ENCODE data around the gene UBA1.

Gene UBA1

DNA sequence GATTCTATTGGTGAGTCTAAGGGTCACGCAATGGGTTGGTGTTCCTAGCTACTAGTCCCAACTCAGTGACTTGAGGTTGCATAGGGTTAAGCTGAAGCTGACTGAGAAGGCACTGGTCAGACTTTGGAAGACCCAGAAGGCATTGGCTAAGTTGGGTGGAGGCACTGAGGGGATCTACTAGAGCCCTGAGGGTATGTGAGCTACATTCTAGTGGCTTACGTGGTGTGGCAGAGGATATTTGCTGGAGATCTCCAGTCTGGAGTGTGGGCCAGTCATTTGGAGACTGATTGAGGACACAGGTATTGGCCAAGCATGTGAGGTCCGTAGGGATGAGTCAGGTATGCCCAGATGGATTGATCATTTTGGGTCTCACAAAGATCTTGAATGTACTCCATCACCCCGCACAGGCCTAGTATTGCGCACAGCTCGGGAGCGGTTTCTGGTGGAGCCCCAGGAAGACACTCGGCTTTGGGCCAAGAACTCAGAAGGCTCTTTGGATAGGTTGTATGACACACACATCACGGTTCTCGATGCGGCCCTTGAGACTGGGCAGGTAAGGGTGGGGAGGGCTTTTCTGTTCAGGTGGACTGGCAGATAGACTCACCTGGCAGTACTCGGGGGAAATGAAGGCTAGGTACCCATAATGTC, 46.4 kb downstream of the UBA1 start:
- no peak for TF ChIP-seq CTCF (IDR thresholded peaks at IDR 0.05; ENCODE audit: low read depth, low read length)
- H3K4me3 ChIP-seq (ENCODE audit: low read depth, low read length): no peak overlapping the region

DNA sequence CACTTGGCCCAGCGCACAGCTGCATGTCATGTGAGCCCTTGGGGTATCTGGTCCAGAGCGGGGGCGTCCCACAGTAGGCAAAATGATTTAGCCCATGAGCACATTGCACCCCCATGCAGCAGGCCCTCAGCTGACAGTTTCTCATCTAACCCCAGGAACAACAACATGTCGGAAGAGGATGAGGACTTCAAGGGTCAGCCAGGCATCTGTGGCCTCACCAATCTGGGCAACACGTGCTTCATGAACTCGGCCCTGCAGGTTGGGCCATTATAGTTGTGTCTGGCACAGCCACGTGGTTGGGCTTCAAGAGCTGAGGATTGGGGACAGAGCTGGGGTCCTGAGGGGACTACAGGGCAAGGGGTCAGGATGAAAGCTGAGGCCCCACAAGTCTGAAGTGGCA, 47.0 kb downstream of the UBA1 start:
- TF ChIP-seq CTCF (IDR thresholded peaks at IDR 0.05; ENCODE audit: low read depth, low read length): no peak
- no peak overlapping the region for H3K4me3 ChIP-seq (ENCODE audit: low read depth, low read length)

- H3K4me3 ChIP-seq (ENCODE audit: low read depth, low read length): no peak overlapping the region
- TF ChIP-seq CTCF (IDR thresholded peaks at IDR 0.05; ENCODE audit: low read depth, low read length): no peak
Observed at GRCh38 chrX:47241201-47242011, 47.8 kb downstream of the UBA1 start.

DNA sequence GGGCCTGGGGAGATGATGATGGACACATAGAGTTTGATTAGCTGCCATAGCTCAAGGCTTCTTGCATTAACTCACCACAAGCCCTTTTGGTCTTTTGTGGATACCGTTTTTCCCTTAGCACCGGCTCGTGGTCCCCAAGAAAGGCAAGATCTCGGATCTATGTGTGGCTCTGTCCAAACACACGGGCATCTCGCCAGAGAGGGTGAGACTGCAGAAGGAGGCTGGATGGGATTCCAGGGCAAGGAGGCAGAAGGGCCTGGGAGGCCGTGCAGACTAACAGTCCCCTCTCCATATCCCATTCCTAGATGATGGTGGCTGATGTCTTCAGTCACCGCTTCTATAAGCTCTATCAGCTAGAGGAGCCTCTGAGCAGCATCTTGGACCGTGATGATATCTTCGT, 48.7 kb downstream of the UBA1 start:
- no peak overlapping the region for H3K4me3 ChIP-seq (ENCODE audit: low read depth, low read length)
- no peak for TF ChIP-seq CTCF (IDR thresholded peaks at IDR 0.05; ENCODE audit: low read depth, low read length)

DNA sequence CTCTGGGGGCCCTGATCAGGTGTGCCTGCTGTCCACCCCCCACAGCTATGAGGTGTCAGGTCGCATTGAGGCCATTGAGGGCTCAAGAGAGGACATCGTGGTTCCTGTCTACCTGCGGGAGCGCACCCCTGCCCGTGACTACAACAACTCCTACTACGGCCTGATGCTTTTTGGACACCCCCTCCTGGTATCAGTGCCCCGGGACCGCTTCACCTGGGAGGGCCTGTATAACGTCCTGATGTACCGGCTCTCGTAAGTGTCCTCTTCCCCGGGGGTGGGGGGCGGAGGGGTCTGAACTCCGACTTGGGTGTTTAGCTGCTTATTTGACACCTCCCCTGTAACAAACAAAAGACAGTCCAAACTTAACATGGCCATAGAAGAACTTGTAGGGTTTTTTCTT, 49.7 kb downstream of the UBA1 start:
- H3K4me3 ChIP-seq (ENCODE audit: low read depth, low read length): no peak overlapping the region
- no peak for TF ChIP-seq CTCF (IDR thresholded peaks at IDR 0.05; ENCODE audit: low read depth, low read length)

DNA sequence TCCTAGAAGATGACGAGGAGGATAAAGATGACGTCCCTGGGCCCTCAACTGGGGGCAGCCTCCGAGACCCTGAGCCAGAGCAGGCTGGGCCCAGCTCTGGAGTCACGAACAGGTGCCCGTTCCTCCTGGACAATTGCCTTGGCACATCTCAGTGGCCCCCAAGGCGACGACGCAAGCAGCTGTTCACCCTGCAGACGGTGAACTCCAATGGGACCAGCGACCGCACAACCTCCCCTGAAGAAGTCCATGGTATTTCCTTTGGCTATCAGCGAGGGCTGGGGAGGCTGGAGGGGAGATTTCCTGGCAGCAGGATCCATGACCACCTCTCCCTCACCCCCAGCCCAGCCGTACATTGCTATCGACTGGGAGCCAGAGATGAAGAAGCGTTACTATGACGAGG, 51.0 kb downstream of the UBA1 start:
- TF ChIP-seq CTCF (IDR thresholded peaks at IDR 0.05; ENCODE audit: low read depth, low read length): no peak
- H3K4me3 ChIP-seq (ENCODE audit: low read depth, low read length): no peak overlapping the region

- no peak overlapping the region for H3K4me3 ChIP-seq (ENCODE audit: low read depth, low read length)
- TF ChIP-seq CTCF (IDR thresholded peaks at IDR 0.05; ENCODE audit: low read depth, low read length): no peak
Observed at GRCh38 chrX:47245156-47245555, 51.5 kb downstream of the UBA1 start.
